ENCODE results near the gene PRPSAP1. TPM values are rescaled to one million over a fixed set of nuclear protein-coding genes. Genes with fewer than 3 reads are reported as not detected.
"Not testable (repeated sequence)": the region's sequence is repeated elsewhere in the genome, so short reads cannot be mapped to it uniquely, and the experiment has no call there.

Gene PRPSAP1
- total and polyA plus RNA-seq, 7 donors = 34.7 to 70.3 (median 40.7) TPM

- Histone ChIP-seq H3K36me3 (peaks cover 7 to 49% (median 10%) of the 10 kb centered on the region in 4 donors), H3K9me3 (no peaks in the 10 kb centered on the region), H3K27me3 (no peaks in the 10 kb centered on the region), H3K4me1 (no peaks in the 10 kb centered on the region), H3K4me3 (no peak within 1 kb of the TSS), H3K27ac (no peak within 1 kb of the TSS)
- peak; percentile 59 for DNase-seq
- intact Hi-C loops (cut with DNase I) = no loop called here
- WGBS, 2 donors = 98% methylated on average over 44 of the region's 44 CpGs
- no peak for TF ChIP-seq POLR2A (IDR thresholded peaks at IDR 0.05)
- TF ChIP-seq EP300 (IDR thresholded peaks at IDR 0.05) = no peak
- TF ChIP-seq POLR2AphosphoS5 (IDR thresholded peaks at IDR 0.05) = no peak
- no peak for TF ChIP-seq CTCF (IDR thresholded peaks at IDR 0.05)
Measured at GRCh38 chr17:76307966-76308338, 45.8 kb downstream of the PRPSAP1 start, which contains the start of gene QRICH2. QRICH2 (minus strand) TSS chr17:76308276; CDS start chr17:76307998, 278 bp downstream.

GRCh38 chr17:76307299-76307965 is 46.3 kb downstream of the PRPSAP1 start:
- intact Hi-C loops (cut with DNase I) = no loop called here
- Histone ChIP-seq H3K4me1 (no peaks in the 10 kb centered on the region), H3K36me3 (peaks cover 7 to 44% (median 9%) of the 10 kb centered on the region in 4 donors), H3K4me3 (no peak overlapping the region), H3K9me3 (no peaks in the 10 kb centered on the region), H3K27ac (no peak overlapping the region), H3K27me3 (no peaks in the 10 kb centered on the region)
- DNase-seq = peak; percentile 60
- 97 to 98% methylated on average over 58 of the region's 58 CpGs for WGBS, 2 donors
- no peak for TF ChIP-seq POLR2AphosphoS5 (IDR thresholded peaks at IDR 0.05)
- TF ChIP-seq CTCF (IDR thresholded peaks at IDR 0.05) = no peak
- TF ChIP-seq POLR2A (IDR thresholded peaks at IDR 0.05) = no peak
- TF ChIP-seq EP300 (IDR thresholded peaks at IDR 0.05) = no peak

- WGBS, 2 donors = 94 to 95% methylated on average over 3 of the region's 3 CpGs
- H3K9me3 ChIP-seq; H3K4me3 ChIP-seq; intact Hi-C loops (cut with DNase I); H3K27me3 ChIP-seq; H3K27ac ChIP-seq; H3K4me1 ChIP-seq: not testable (repeated sequence)
- peaks cover 0 to 20% (median 1%) of the 10 kb centered on the region in 4 donors for H3K36me3 ChIP-seq
- peak; percentile 32 for DNase-seq
Measured at GRCh38 chr17:76305135-76305454, 48.6 kb downstream of the PRPSAP1 start.

GRCh38 chr17:76304226-76305134 is 49.2 kb downstream of the PRPSAP1 start:
- peak; percentile 56 for DNase-seq
- WGBS, 2 donors = 73 to 83% methylated on average over 17 of the region's 17 CpGs
- intact Hi-C loops (cut with DNase I) = loop anchor here (1.0 kb wide), 1 partner anchor 94 kb away; no protein-coding TSS in a partner anchor
- Histone ChIP-seq H3K9me3 (no peaks in the 10 kb centered on the region), H3K27ac (no peak overlapping the region), H3K36me3 (peaks cover 0 to 17% (median 1%) of the 10 kb centered on the region in 4 donors), H3K4me3 (no peak overlapping the region), H3K4me1 (no peaks in the 10 kb centered on the region), H3K27me3 (no peaks in the 10 kb centered on the region)
- no peak for TF ChIP-seq POLR2A (IDR thresholded peaks at IDR 0.05)
- TF ChIP-seq EP300 (IDR thresholded peaks at IDR 0.05) = no peak
- TF ChIP-seq POLR2AphosphoS5 (IDR thresholded peaks at IDR 0.05) = no peak
- TF ChIP-seq CTCF (IDR thresholded peaks at IDR 0.05) = no peak

- no peaks in the 10 kb centered on the region for H3K27me3 ChIP-seq
- H3K27ac ChIP-seq = no peak overlapping the region
- H3K36me3 ChIP-seq = peaks cover 0 to 10% (median 3%) of the 10 kb centered on the region in 4 donors
- WGBS, 2 donors = 70 to 98% methylated on average over 3 of the region's 3 CpGs
- DNase-seq = no peak
- TF ChIP-seq POLR2A (IDR thresholded peaks at IDR 0.05) (no peak), POLR2AphosphoS5 (IDR thresholded peaks at IDR 0.05) (no peak), CTCF (IDR thresholded peaks at IDR 0.05) (no peak), EP300 (IDR thresholded peaks at IDR 0.05) (no peak)
- no peaks in the 10 kb centered on the region for H3K4me1 ChIP-seq
- no peaks in the 10 kb centered on the region for H3K9me3 ChIP-seq
- intact Hi-C loops (cut with DNase I) = no loop called here
- no peak overlapping the region for H3K4me3 ChIP-seq
Measured at GRCh38 chr17:76297436-76297835, 56.3 kb downstream of the PRPSAP1 start.

Measured in sigmoid colon (tissue), 7 donors.